Measurements from ENCODE around the gene CA10.

- peak in 2 of 3 experiments; percentile 40 to 55 for TF ChIP-seq CTCF (optimal IDR thresholded peaks at IDR 0.05 in 1 of 3, IDR thresholded peaks at IDR 0.05 in 1 of 3, conservative IDR thresholded peaks at IDR 0.05 in 1 of 3; ENCODE audit: extremely low read depth in 1 of 3, insufficient read depth in 2 of 3, low read length in 3 of 3)
- no peak for TF ChIP-seq EZH2 (IDR thresholded peaks at IDR 0.05; ENCODE audit: low read length)
These were observed 308.3 kb downstream of the CA10 start for GRCh38 chr17:51850201-51850600.

Data from keratinocyte (primary cell).